NB4 (cell line): ENCODE results near the gene AAR2.

Source experiments
- CTCF ChIP-seq: IDR thresholded peaks from one replicate; pipeline ENCODE4 v1.5.1; 2012; ENCODE audit warnings: low read depth, low read length
- MAX ChIP-seq: IDR thresholded peaks from 2 replicates; pipeline ENCODE4 v1.6.1; 2011; ENCODE audit warnings: low read depth, low read length
- POLR2A ChIP-seq: IDR thresholded peaks from 2 replicates; pipeline ENCODE4 v1.6.1; 2011; ENCODE audit warnings: mild to moderate bottlenecking; ENCODE audit not compliant: insufficient read length; ENCODE audit errors: extremely low read depth

GRCh38 chr20:36205026-36205425 lies 31.3 kb upstream of the AAR2 start:
- no peak for TF ChIP-seq CTCF
- no peak for TF ChIP-seq MAX
- no peak for TF ChIP-seq POLR2A
